Activated CD4-positive, alpha-beta T cell treated with anti-CD3 and anti-CD28 coated beads, Interleukin-2, amount 10 ng/mL, durations not matched to agents 24 days and 14 days (primary cell): Measurements from ENCODE around the gene RBM48. TPM values are rescaled to one million over a fixed set of nuclear protein-coding genes. Genes with fewer than 3 reads are reported as not detected.

Experiments
- DNase-seq: peaks from one replicate; pipeline ENCODE4 v3.0.0; 2022
- H3K27ac Mint-ChIP-seq: one replicate; pipeline ENCODE4 v1.8.0; 2022; ENCODE audit warnings: mild to moderate bottlenecking, mixed read lengths
- H3K27me3 Mint-ChIP-seq: one replicate; pipeline ENCODE4 v1.8.0; 2022; ENCODE audit warnings: mixed read lengths
- H3K36me3 Mint-ChIP-seq: one replicate; pipeline ENCODE4 v1.8.0; 2022; ENCODE audit warnings: low read depth, mild to moderate bottlenecking, mixed read lengths
- H3K4me1 Mint-ChIP-seq: one replicate; pipeline ENCODE4 v1.8.0; 2021; ENCODE audit warnings: mixed read lengths
- H3K4me3 Mint-ChIP-seq: one replicate; pipeline ENCODE4 v1.8.0; 2022; ENCODE audit warnings: mild to moderate bottlenecking, moderate library complexity, mixed read lengths
- H3K9me3 Mint-ChIP-seq: one replicate; pipeline ENCODE4 v1.8.0; 2021; ENCODE audit warnings: mixed read lengths
- intact Hi-C: fragments of 100-400 bp; cut with micrococcal nuclease; formaldehyde crosslinking; loops from one replicate; pipeline ENCODE4 v1.15.1; 2023
- total RNA-seq: library from RNA; stranded (reverse); gene quantifications from 2 replicates; pipeline ENCODE4 v1.2.3, GENCODE V29; 2022

The RBM48 gene
- total RNA-seq, 1 donor from 2014 or later: 14.4 TPM

- Mint-ChIP-seq H3K4me3 (no peak overlapping the region), H3K4me1 (no peaks in the 10 kb centered on the region), H3K27me3 (no peaks in the 10 kb centered on the region), H3K27ac (no peak overlapping the region), H3K36me3 (peaks cover 18% of the 10 kb centered on the region), H3K9me3 (no peaks in the 10 kb centered on the region)
- no peak for DNase-seq
- intact Hi-C loops: no loop called here
Measured at GRCh38 chr7:92557808-92558362, 29.3 kb downstream of the RBM48 start.

GRCh38 chr7:92560602-92561001, 32.0 kb downstream of the RBM48 start:
- Mint-ChIP-seq H3K36me3 (peaks cover 37% of the 10 kb centered on the region), H3K9me3 (no peaks in the 10 kb centered on the region), H3K4me1 (no peaks in the 10 kb centered on the region), H3K27ac (no peak overlapping the region), H3K27me3 (no peaks in the 10 kb centered on the region), H3K4me3 (no peak overlapping the region)
- DNase-seq: no peak
- intact Hi-C loops: no loop called here

- intact Hi-C loops: no loop called here
- no peak overlapping the region for H3K27ac Mint-ChIP-seq
- no peaks in the 10 kb centered on the region for H3K4me1 Mint-ChIP-seq
- H3K9me3 Mint-ChIP-seq: no peaks in the 10 kb centered on the region
- no peak overlapping the region for H3K4me3 Mint-ChIP-seq
- no peaks in the 10 kb centered on the region for H3K27me3 Mint-ChIP-seq
- peaks cover 45% of the 10 kb centered on the region for H3K36me3 Mint-ChIP-seq
- DNase-seq: peak; percentile 45
Measured at GRCh38 chr7:92563345-92563744, 34.8 kb downstream of the RBM48 start.

GRCh38 chr7:92567460-92567859, 38.9 kb downstream of the RBM48 start:
- Mint-ChIP-seq H3K27me3 (no peaks in the 10 kb centered on the region), H3K4me1 (no peaks in the 10 kb centered on the region), H3K9me3 (no peaks in the 10 kb centered on the region), H3K4me3 (no peak overlapping the region), H3K36me3 (peaks cover 52% of the 10 kb centered on the region), H3K27ac (no peak overlapping the region)
- intact Hi-C loops: no loop called here
- no peak for DNase-seq

GRCh38 chr7:92569137-92569536, 40.5 kb downstream of the RBM48 start:
- Mint-ChIP-seq H3K4me3 (no peak overlapping the region), H3K4me1 (peaks cover under 1% of the 10 kb centered on the region), H3K27me3 (no peaks in the 10 kb centered on the region), H3K9me3 (peaks cover 2% of the 10 kb centered on the region), H3K36me3 (peaks cover 46% of the 10 kb centered on the region), H3K27ac (no peak overlapping the region)
- intact Hi-C loops: no loop called here
- DNase-seq: no peak

GRCh38 chr7:92576296-92576695, 47.7 kb downstream of the RBM48 start:
- no peak overlapping the region for H3K4me3 Mint-ChIP-seq
- intact Hi-C loops: no loop called here
- H3K27me3 Mint-ChIP-seq: no peaks in the 10 kb centered on the region
- H3K36me3 Mint-ChIP-seq: peaks cover 49% of the 10 kb centered on the region
- peaks cover 2% of the 10 kb centered on the region for H3K4me1 Mint-ChIP-seq
- DNase-seq: peak; percentile 43
- H3K9me3 Mint-ChIP-seq: peaks cover 3% of the 10 kb centered on the region
- H3K27ac Mint-ChIP-seq: no peak overlapping the region

- no peak overlapping the region for H3K27ac Mint-ChIP-seq
- H3K9me3 Mint-ChIP-seq: no peaks in the 10 kb centered on the region
- DNase-seq: peak; percentile 9
- intact Hi-C loops: no loop called here
- H3K4me1 Mint-ChIP-seq: peaks cover 33% of the 10 kb centered on the region
- no peaks in the 10 kb centered on the region for H3K27me3 Mint-ChIP-seq
- H3K4me3 Mint-ChIP-seq: no peak overlapping the region
- peaks cover 49% of the 10 kb centered on the region for H3K36me3 Mint-ChIP-seq
Measured at GRCh38 chr7:92582948-92583347, 54.4 kb downstream of the RBM48 start.

- DNase-seq: peak; percentile 61
- peaks cover 45% of the 10 kb centered on the region for H3K4me1 Mint-ChIP-seq
- no peaks in the 10 kb centered on the region for H3K9me3 Mint-ChIP-seq
- no peak overlapping the region for H3K4me3 Mint-ChIP-seq
- no peak overlapping the region for H3K27ac Mint-ChIP-seq
- H3K27me3 Mint-ChIP-seq: no peaks in the 10 kb centered on the region
- intact Hi-C loops: loop anchor here (5.0 kb wide), 3 partner anchors 317 to 647 kb away; partner anchors contain the start of genes ANKIB1, KRIT1 and VPS50
- H3K36me3 Mint-ChIP-seq: peaks cover 46% of the 10 kb centered on the region
Measured at GRCh38 chr7:92584953-92585352, 56.4 kb downstream of the RBM48 start.

- Mint-ChIP-seq H3K27me3 (no peaks in the 10 kb centered on the region), H3K4me1 (peaks cover 49% of the 10 kb centered on the region), H3K9me3 (no peaks in the 10 kb centered on the region), H3K27ac (peak overlapping the region; percentile 68), H3K36me3 (peaks cover 39% of the 10 kb centered on the region), H3K4me3 (peak overlapping the region; percentile 23)
- no peak for DNase-seq
- intact Hi-C loops: loop anchor here (5.0 kb wide), 3 partner anchors 316 to 646 kb away; partner anchors contain the start of genes ANKIB1, KRIT1 and VPS50
Measured at GRCh38 chr7:92586403-92586802, 57.8 kb downstream of the RBM48 start.

- peaks cover 49% of the 10 kb centered on the region for H3K4me1 Mint-ChIP-seq
- no peak for DNase-seq
- peak overlapping the region; percentile 35 for H3K4me3 Mint-ChIP-seq
- peaks cover 38% of the 10 kb centered on the region for H3K36me3 Mint-ChIP-seq
- H3K9me3 Mint-ChIP-seq: no peaks in the 10 kb centered on the region
- H3K27ac Mint-ChIP-seq: peak overlapping the region; percentile 68
- intact Hi-C loops: loop anchor here (5.0 kb wide), 3 partner anchors 315 to 645 kb away; partner anchors contain the start of genes ANKIB1, KRIT1 and VPS50
- no peaks in the 10 kb centered on the region for H3K27me3 Mint-ChIP-seq
Measured at GRCh38 chr7:92586841-92587240, 58.2 kb downstream of the RBM48 start.

Other genes with a start within 250 kb of the RBM48 start
- 21.4 and 22.1 TPM in 2 replicates for gene GATAD1, start 81.3 kb upstream of the RBM48 start, total RNA-seq
- gene ERVW-1, start 50.8 kb upstream of the RBM48 start, total RNA-seq: not detected in 2 replicates
- 14.4 and 14.8 TPM in 2 replicates for gene PEX1, start 275 bp upstream of the RBM48 start, total RNA-seq
- 35.5 and 39.8 TPM in 2 replicates for gene FAM133B, start 61.6 kb downstream of the RBM48 start, total RNA-seq